ENCODE data around the gene CAPN1. TPM values are rescaled to one million over a fixed set of nuclear protein-coding genes. Genes with fewer than 3 reads are reported as not detected.
"Not testable (repeated sequence)": the region's sequence is repeated elsewhere in the genome, so short reads cannot be mapped to it uniquely, and the experiment has no call there.

Gene CAPN1
- total RNA-seq, 1 donor from 2014 or later = 235 TPM

DNA sequence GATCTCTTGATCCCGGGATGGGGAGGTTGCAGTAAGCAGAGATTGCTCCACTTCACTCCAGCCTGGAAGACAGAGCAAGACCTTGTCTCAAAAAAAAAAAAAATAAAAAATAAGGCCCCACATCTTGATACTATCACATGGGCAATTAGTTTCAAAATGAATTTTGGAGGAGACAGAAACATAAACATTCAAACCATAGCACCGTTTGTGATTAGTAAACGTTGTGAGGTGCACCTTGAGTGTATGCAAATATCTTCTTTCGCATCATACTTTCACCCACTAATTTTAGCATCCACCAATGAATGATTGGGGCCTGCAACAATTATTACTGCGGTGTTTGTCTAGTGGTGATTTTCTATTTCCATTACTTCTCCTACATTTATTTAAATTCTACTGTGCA lies 22.7 kb upstream of the CAPN1 start:
- no peak for DNase-seq (ENCODE audit: extremely low read depth, low read depth, low spot score)

- DNase-seq (ENCODE audit: extremely low read depth, low read depth, low spot score) = no peak
Measured at GRCh38 chr11:65160643-65161042, 21.1 kb upstream of the CAPN1 start.

GRCh38 chr11:65163684-65164083 lies 18.0 kb upstream of the CAPN1 start:
- DNase-seq (ENCODE audit: extremely low read depth, low read depth, low spot score) = no peak

- no peak for DNase-seq (ENCODE audit: extremely low read depth, low read depth, low spot score)
Measured at GRCh38 chr11:65165410-65166317, 16.1 kb upstream of the CAPN1 start.

- DNase-seq (ENCODE audit: extremely low read depth, low read depth, low spot score) = no peak
Measured at GRCh38 chr11:65166893-65167292, 14.8 kb upstream of the CAPN1 start.

- no peak for DNase-seq (ENCODE audit: extremely low read depth, low read depth, low spot score)
Measured at GRCh38 chr11:65167656-65168055, 14.1 kb upstream of the CAPN1 start.

- peak; percentile 50 for DNase-seq (ENCODE audit: extremely low read depth, low read depth, low spot score)
Measured at GRCh38 chr11:65169164-65169641, 12.5 kb upstream of the CAPN1 start.

- no peak for DNase-seq (ENCODE audit: extremely low read depth, low read depth, low spot score)
Measured at GRCh38 chr11:65170058-65170534, 11.6 kb upstream of the CAPN1 start, which contains the start of gene SPDYC. Gene SPDYC (plus strand): TSS chr11:65170233. CDS start chr11:65171358, 1,125 bp downstream.

GRCh38 chr11:65172600-65172999 lies 9.1 kb upstream of the CAPN1 start:
- no peak for DNase-seq (ENCODE audit: extremely low read depth, low read depth, low spot score)

DNA sequence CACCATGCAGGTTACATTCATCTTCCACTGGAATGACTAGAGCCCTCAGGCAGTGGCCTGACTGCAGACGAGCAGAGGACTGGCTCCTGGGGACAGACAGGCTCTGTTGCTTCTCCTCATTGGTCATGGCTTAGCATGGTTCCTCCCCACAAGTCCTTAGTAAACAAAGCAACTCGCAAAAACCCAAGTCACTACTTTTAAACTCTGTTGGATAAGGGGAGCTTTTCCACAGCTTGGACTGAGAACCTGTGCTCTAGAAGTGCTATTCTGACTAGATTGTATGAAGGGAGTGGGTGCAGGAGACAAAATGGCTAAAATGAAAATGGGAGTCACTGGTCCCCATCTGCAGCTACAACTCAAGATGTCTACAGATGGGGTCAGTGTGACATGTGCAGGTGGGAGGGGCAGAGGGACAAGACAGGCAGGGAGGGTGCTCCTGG lies 7.1 kb upstream of the CAPN1 start:
- not testable (repeated sequence) for DNase-seq (ENCODE audit: extremely low read depth, low read depth, low spot score)

DNA sequence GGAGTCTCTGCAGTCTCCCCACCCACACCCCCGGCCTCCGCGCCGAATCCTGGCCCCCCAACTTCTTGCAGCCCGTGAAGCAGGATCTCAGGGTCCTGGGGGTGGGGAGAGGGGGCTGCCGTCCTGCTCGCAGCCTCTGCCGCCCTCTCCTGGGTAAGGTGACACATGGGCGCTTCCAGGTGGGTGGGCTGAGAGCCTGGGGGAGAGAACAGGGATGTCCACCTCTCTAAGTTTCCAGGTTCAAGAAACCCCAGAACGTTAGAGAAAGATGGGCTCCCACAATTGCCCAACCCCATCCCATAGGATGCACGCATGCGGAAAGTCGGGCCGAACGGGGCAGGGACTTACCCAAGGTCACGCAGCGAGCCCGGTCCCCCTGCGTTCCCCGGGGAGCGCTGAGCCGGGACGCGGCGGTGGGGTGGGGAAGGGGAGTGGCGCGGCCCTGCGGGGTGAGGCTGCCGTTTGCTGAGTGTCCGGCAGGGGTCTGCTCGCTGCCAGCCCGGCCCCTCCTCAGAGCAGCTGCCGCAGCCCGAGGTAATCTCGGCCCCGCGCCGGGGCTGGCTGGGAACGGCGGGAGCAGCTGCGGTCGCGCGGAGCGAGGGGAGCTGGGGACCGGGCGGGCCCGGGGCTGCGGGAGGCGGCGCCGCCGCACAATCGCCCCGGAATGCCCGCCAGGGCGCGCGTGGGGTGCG lies 705 bp upstream of the CAPN1 start:
- DNase-seq (ENCODE audit: extremely low read depth, low read depth, low spot score) = no peak

- DNase-seq (ENCODE audit: extremely low read depth, low read depth, low spot score) = no peak
Measured at GRCh38 chr11:65182258-65183170, 786 bp downstream of the CAPN1 start.

DNA sequence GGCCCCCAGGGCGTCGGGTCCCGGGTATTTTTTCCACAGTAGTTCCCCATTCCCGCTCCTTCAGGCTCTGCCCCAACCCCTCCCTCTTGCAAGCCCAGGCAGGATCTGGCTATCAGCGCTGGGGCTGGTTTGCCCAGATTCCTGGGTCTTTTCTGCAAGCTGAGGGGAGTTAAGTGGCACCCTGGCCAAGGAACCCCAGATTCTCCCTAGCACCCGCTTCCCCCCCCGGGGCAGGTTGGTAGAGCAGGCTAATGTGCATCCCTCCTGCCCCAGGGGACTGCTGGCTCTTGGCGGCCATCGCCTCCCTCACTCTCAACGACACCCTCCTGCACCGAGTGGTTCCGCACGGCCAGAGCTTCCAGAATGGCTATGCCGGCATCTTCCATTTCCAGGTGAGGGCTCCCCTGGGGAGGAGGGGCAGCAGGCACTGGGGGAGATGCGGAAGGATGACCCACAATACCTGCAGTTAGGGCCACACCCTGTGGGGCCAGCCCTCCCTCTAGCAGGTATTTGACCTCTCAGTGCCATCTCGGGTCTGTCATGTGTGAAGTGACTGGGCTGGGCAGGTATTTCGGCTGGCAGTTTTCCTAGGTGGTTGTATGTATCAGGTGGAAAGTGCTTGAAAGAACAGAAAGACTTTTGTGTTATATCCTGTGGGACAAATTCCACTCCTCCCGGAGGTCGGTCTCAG lies 1.6 kb downstream of the CAPN1 start:
- DNase-seq (ENCODE audit: extremely low read depth, low read depth, low spot score) = no peak

GRCh38 chr11:65184146-65184545 lies 2.4 kb downstream of the CAPN1 start:
- DNase-seq (ENCODE audit: extremely low read depth, low read depth, low spot score) = no peak

GRCh38 chr11:65185171-65185570 lies 3.4 kb downstream of the CAPN1 start:
- DNase-seq (ENCODE audit: extremely low read depth, low read depth, low spot score) = no peak

DNA sequence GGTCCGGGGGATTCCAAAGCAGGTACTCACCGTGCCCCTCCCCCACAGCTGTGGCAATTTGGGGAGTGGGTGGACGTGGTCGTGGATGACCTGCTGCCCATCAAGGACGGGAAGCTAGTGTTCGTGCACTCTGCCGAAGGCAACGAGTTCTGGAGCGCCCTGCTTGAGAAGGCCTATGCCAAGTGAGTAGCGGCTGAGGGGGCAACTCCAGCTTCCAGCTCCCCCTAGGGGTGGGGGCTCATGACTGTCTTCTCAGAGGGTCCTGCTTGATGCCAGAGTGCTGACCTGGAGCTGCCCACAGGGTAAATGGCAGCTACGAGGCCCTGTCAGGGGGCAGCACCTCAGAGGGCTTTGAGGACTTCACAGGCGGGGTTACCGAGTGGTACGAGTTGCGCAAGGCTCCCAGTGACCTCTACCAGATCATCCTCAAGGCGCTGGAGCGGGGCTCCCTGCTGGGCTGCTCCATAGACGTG lies 4.2 kb downstream of the CAPN1 start:
- DNase-seq (ENCODE audit: extremely low read depth, low read depth, low spot score) = no peak

GRCh38 chr11:65186701-65187100 lies 5.0 kb downstream of the CAPN1 start:
- no peak for DNase-seq (ENCODE audit: extremely low read depth, low read depth, low spot score)

- DNase-seq (ENCODE audit: extremely low read depth, low read depth, low spot score) = no peak
Measured at GRCh38 chr11:65187146-65187675, 5.5 kb downstream of the CAPN1 start.

GRCh38 chr11:65187971-65188461 lies 6.3 kb downstream of the CAPN1 start:
- no peak for DNase-seq (ENCODE audit: extremely low read depth, low read depth, low spot score)

Data from glomerular endothelial cell (primary cell).